Measurements from ENCODE around the gene PFDN1.

The PFDN1 gene

DNA sequence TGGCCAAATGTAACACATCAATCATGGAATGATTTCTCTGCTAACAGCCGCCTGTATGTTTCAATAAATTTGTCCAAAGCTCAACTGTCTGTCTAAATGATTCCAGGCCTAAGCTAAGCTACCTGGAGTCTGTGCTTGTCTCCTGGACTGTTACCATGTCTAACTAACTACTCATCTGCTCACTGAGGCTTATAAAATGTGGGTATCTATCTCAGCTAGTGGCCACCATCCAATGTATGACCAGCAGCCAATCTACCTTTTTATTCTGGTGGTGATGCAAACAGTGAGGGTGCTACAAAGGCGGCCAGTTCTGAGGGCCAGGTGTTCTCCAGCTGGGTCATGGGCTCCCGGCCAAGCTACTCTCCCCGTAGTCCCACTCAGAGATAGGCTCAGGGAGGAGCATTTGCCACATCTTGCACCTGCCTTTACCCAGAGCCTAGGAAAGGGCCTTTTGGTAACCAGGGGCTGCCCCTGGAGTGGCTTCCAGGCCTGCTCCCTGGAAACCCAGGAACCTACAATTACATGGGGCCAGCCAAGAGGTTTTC lies 59.1 kb downstream of the PFDN1 start:
- ATAC-seq, result no peak
- no peak for TF ChIP-seq ZFP3 (CRISPR knock-in tag; IDR thresholded peaks at IDR 0.05)
- no peak for TF ChIP-seq ARNTL (CRISPR knock-in tag; IDR thresholded peaks at IDR 0.05; ENCODE audit: borderline replicate concordance, low read depth)
- TF ChIP-seq, protein P1, sequence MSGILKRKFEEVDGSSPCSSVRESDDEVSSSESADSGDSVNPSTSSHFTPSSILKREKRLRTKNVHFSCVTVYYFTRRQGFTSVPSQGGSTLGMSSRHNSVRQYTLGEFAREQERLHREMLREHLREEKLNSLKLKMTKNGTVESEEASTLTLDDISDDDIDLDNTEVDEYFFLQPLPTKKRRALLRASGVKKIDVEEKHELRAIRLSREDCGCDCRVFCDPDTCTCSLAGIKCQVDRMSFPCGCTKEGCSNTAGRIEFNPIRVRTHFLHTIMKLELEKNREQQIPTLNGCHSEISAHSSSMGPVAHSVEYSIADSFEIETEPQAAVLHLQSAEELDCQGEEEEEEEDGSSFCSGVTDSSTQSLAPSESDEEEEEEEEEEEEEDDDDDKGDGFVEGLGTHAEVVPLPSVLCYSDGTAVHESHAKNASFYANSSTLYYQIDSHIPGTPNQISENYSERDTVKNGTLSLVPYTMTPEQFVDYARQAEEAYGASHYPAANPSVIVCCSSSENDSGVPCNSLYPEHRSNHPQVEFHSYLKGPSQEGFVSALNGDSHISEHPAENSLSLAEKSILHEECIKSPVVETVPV (CRISPR knock-in tag; IDR thresholded peaks at IDR 0.05), result no peak
- TF ChIP-seq ISL1 (CRISPR knock-in tag; IDR thresholded peaks at IDR 0.05), result no peak
- TF ChIP-seq ZFP30 (CRISPR knock-in tag; IDR thresholded peaks at IDR 0.05), result no peak
- no peak for TF ChIP-seq SNAI2 (CRISPR knock-in tag; IDR thresholded peaks at IDR 0.05)
- TF ChIP-seq PPARA (CRISPR knock-in tag; IDR thresholded peaks at IDR 0.05; ENCODE audit: borderline replicate concordance), result no peak
- TF ChIP-seq TCF4 (CRISPR knock-in tag; IDR thresholded peaks at IDR 0.05; ENCODE audit: borderline replicate concordance), result no peak
- TF ChIP-seq ZNF70 (CRISPR knock-in tag; IDR thresholded peaks at IDR 0.05), result no peak
- TF ChIP-seq, protein P2, sequence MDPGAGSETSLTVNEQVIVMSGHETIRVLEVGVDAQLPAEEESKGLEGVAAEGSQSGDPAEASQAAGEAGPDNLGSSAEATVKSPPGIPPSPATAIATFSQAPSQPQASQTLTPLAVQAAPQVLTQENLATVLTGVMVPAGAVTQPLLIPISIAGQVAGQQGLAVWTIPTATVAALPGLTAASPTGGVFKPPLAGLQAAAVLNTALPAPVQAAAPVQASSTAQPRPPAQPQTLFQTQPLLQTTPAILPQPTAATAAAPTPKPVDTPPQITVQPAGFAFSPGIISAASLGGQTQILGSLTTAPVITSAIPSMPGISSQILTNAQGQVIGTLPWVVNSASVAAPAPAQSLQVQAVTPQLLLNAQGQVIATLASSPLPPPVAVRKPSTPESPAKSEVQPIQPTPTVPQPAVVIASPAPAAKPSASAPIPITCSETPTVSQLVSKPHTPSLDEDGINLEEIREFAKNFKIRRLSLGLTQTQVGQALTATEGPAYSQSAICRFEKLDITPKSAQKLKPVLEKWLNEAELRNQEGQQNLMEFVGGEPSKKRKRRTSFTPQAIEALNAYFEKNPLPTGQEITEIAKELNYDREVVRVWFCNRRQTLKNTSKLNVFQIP (CRISPR knock-in tag; IDR thresholded peaks at IDR 0.05; ENCODE audit: borderline replicate concordance, low read depth), result no peak
- no peak for TF ChIP-seq ESRRG (CRISPR knock-in tag; IDR thresholded peaks at IDR 0.05)
- TF ChIP-seq, protein P3, sequence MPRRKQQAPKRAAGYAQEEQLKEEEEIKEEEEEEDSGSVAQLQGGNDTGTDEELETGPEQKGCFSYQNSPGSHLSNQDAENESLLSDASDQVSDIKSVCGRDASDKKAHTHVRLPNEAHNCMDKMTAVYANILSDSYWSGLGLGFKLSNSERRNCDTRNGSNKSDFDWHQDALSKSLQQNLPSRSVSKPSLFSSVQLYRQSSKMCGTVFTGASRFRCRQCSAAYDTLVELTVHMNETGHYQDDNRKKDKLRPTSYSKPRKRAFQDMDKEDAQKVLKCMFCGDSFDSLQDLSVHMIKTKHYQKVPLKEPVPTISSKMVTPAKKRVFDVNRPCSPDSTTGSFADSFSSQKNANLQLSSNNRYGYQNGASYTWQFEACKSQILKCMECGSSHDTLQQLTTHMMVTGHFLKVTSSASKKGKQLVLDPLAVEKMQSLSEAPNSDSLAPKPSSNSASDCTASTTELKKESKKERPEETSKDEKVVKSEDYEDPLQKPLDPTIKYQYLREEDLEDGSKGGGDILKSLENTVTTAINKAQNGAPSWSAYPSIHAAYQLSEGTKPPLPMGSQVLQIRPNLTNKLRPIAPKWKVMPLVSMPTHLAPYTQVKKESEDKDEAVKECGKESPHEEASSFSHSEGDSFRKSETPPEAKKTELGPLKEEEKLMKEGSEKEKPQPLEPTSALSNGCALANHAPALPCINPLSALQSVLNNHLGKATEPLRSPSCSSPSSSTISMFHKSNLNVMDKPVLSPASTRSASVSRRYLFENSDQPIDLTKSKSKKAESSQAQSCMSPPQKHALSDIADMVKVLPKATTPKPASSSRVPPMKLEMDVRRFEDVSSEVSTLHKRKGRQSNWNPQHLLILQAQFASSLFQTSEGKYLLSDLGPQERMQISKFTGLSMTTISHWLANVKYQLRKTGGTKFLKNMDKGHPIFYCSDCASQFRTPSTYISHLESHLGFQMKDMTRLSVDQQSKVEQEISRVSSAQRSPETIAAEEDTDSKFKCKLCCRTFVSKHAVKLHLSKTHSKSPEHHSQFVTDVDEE (CRISPR knock-in tag; IDR thresholded peaks at IDR 0.05), result no peak
- no peak for TF ChIP-seq ZNF8 (CRISPR knock-in tag; IDR thresholded peaks at IDR 0.05)
- no peak for TF ChIP-seq GLIS3 (CRISPR knock-in tag; IDR thresholded peaks at IDR 0.05)
- TF ChIP-seq TOX (CRISPR knock-in tag; IDR thresholded peaks at IDR 0.05; ENCODE audit: borderline replicate concordance), result no peak
- no peak for TF ChIP-seq ZC3H10 (CRISPR knock-in tag; IDR thresholded peaks at IDR 0.05)
- TF ChIP-seq, protein P4, sequence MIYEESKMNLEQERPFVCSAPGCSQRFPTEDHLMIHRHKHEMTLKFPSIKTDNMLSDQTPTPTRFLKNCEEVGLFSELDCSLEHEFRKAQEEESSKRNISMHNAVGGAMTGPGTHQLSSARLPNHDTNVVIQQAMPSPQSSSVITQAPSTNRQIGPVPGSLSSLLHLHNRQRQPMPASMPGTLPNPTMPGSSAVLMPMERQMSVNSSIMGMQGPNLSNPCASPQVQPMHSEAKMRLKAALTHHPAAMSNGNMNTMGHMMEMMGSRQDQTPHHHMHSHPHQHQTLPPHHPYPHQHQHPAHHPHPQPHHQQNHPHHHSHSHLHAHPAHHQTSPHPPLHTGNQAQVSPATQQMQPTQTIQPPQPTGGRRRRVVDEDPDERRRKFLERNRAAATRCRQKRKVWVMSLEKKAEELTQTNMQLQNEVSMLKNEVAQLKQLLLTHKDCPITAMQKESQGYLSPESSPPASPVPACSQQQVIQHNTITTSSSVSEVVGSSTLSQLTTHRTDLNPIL (CRISPR knock-in tag; IDR thresholded peaks at IDR 0.05; ENCODE audit: low read depth), result no peak
- TF ChIP-seq RARB (CRISPR knock-in tag; IDR thresholded peaks at IDR 0.05), result no peak
- no peak for TF ChIP-seq BACH2 (CRISPR knock-in tag; IDR thresholded peaks at IDR 0.05; ENCODE audit: borderline replicate concordance)

DNA sequence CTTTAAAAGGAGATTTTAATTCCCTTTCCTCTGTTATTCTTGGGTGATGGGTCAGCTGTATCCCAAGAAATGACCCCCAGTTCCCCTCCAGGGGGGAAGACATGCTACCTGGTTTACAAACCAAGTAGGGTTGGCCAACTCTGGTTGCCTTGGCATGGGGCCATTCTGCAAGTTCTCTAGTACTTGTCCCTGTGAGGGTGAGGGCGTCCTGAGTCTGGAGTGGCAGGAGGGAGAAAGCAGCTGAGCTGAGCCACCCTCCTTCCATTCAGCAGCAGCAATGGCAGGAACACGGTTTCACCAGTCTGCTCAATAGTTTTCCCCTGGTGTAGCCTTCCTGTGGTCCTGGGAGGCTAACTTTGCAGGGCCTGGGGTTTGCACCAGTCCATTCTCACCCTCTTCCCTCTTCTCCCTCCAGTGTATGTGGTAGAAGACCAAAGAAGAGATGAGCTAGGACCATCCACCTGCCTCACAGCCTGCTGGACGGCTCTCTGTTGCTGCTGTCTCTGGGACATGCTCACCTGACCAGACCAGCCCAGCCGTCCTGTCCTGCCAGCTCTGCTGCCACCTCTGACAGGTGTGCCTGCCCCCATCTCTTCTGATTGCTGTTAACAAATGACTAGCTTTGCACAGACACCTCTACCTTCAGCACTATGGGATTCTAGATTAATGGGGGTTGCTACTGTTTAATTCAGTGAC lies 59.9 kb downstream of the PFDN1 start:
- TF ChIP-seq, protein P2 (CRISPR knock-in tag; IDR thresholded peaks at IDR 0.05; ENCODE audit: borderline replicate concordance, low read depth), result no peak
- TF ChIP-seq ESRRG (CRISPR knock-in tag; IDR thresholded peaks at IDR 0.05), result no peak
- no peak for TF ChIP-seq TCF4 (CRISPR knock-in tag; IDR thresholded peaks at IDR 0.05; ENCODE audit: borderline replicate concordance)
- no peak for TF ChIP-seq ZNF8 (CRISPR knock-in tag; IDR thresholded peaks at IDR 0.05)
- no peak for TF ChIP-seq ZC3H10 (CRISPR knock-in tag; IDR thresholded peaks at IDR 0.05)
- TF ChIP-seq OSR1 (CRISPR knock-in tag; IDR thresholded peaks at IDR 0.05), result no peak
- TF ChIP-seq, protein P5, sequence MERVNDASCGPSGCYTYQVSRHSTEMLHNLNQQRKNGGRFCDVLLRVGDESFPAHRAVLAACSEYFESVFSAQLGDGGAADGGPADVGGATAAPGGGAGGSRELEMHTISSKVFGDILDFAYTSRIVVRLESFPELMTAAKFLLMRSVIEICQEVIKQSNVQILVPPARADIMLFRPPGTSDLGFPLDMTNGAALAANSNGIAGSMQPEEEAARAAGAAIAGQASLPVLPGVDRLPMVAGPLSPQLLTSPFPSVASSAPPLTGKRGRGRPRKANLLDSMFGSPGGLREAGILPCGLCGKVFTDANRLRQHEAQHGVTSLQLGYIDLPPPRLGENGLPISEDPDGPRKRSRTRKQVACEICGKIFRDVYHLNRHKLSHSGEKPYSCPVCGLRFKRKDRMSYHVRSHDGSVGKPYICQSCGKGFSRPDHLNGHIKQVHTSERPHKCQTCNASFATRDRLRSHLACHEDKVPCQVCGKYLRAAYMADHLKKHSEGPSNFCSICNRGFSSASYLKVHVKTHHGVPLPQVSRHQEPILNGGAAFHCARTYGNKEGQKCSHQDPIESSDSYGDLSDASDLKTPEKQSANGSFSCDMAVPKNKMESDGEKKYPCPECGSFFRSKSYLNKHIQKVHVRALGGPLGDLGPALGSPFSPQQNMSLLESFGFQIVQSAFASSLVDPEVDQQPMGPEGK (CRISPR knock-in tag; IDR thresholded peaks at IDR 0.05; ENCODE audit: borderline replicate concordance), result no peak
- TF ChIP-seq CSDC2 (CRISPR knock-in tag; IDR thresholded peaks at IDR 0.05), result no peak
- TF ChIP-seq, protein P3 (CRISPR knock-in tag; IDR thresholded peaks at IDR 0.05), result no peak
- no peak for TF ChIP-seq GLIS3 (CRISPR knock-in tag; IDR thresholded peaks at IDR 0.05)
- ATAC-seq, result no peak

All from SK-N-SH treated with all-trans-retinoic acid at 6 μM for 48 hours (cell line).